SK-N-SH treated with all-trans-retinoic acid at 6 μM for 48 hours (cell line): Measurements from ENCODE around the gene SRGN.

ENCODE experiments used
- ATAC-seq: fragments of 200-7000 bp; cut with Tn5 transposase; 3 replicates; pipeline ENCODE4 v1.9.1; 2020; ENCODE audit warnings: mild to moderate bottlenecking, moderate library complexity
- ARNTL ChIP-seq: fragments of 450-650 bp; formaldehyde crosslinking; IDR thresholded peaks from 2 replicates; pipeline ENCODE4 v1.5.0; 2020; ENCODE audit warnings: low read depth, mild to moderate bottlenecking, moderate library complexity, borderline replicate concordance
- BACH2 ChIP-seq: fragments of 250-450 bp; sonication (Bioruptor Pico); IDR thresholded peaks from 2 replicates; pipeline ENCODE4 v1.9.0; 2021; ENCODE audit warnings: mild to moderate bottlenecking, borderline replicate concordance
- CREB5 ChIP-seq: fragments of 250-450 bp; sonication (Bioruptor Pico); IDR thresholded peaks from 2 replicates; pipeline ENCODE4 v1.5.1; 2020; ENCODE audit warnings: low read depth, mild to moderate bottlenecking, moderate library complexity
- CSDC2 ChIP-seq: fragments of 250-450 bp; sonication (Bioruptor Pico); IDR thresholded peaks from 2 replicates; pipeline ENCODE4 v1.5.0; 2020; ENCODE audit warnings: mild to moderate bottlenecking, moderate library complexity
- ESRRG ChIP-seq: fragments of 250-450 bp; sonication (Bioruptor Pico); IDR thresholded peaks from 2 replicates; pipeline ENCODE4 v1.6.1; 2021; ENCODE audit warnings: mild to moderate bottlenecking
- GLIS3 ChIP-seq: fragments of 250-450 bp; sonication (Bioruptor Pico); IDR thresholded peaks from 2 replicates; pipeline ENCODE4 v1.5.0; 2020; ENCODE audit warnings: mild to moderate bottlenecking, moderate library complexity
- ISL1 ChIP-seq: fragments of 250-450 bp; sonication (Bioruptor Pico); IDR thresholded peaks from 2 replicates; pipeline ENCODE4 v2.1.2; 2022; ENCODE audit warnings: mild to moderate bottlenecking, moderate library complexity
- PATZ1 ChIP-seq: fragments of 250-450 bp; sonication (Bioruptor Pico); IDR thresholded peaks from 2 replicates; pipeline ENCODE4 v1.8.0; 2020; ENCODE audit warnings: mild to moderate bottlenecking, moderate library complexity, borderline replicate concordance
- PPARA ChIP-seq: fragments of 250-450 bp; sonication (Bioruptor Pico); IDR thresholded peaks from 2 replicates; pipeline ENCODE4 v1.5.0; 2020; ENCODE audit warnings: mild to moderate bottlenecking, borderline replicate concordance
- SNAI2 ChIP-seq: fragments of 250-450 bp; sonication (Bioruptor Pico); IDR thresholded peaks from 2 replicates; pipeline ENCODE4 v1.5.0; 2020; ENCODE audit warnings: mild to moderate bottlenecking, moderate library complexity
- TCF4 ChIP-seq: fragments of 250-450 bp; sonication (Bioruptor Pico); IDR thresholded peaks from 2 replicates; pipeline ENCODE4 v1.8.0; 2021; ENCODE audit warnings: mild to moderate bottlenecking, moderate library complexity, borderline replicate concordance
- TSHZ2 ChIP-seq: fragments of 250-450 bp; sonication (Bioruptor Pico); IDR thresholded peaks from 2 replicates; pipeline ENCODE4 v1.5.0; 2020; ENCODE audit warnings: mild to moderate bottlenecking, moderate library complexity
- ZC3H10 ChIP-seq: fragments of 250-450 bp; sonication (Bioruptor Pico); IDR thresholded peaks from 2 replicates; pipeline ENCODE4 v1.5.1; 2021; ENCODE audit warnings: mild to moderate bottlenecking, moderate library complexity
- ZFP3 ChIP-seq: fragments of 250-450 bp; sonication (Bioruptor Pico); IDR thresholded peaks from 2 replicates; pipeline ENCODE4 v1.5.0; 2020; ENCODE audit warnings: mild to moderate bottlenecking, moderate library complexity
- ZNF565 ChIP-seq: fragments of 450-650 bp; formaldehyde crosslinking; conservative IDR thresholded peaks from 2 replicates; pipeline ENCODE4 v1.5.0; 2020; ENCODE audit warnings: low read depth, mild to moderate bottlenecking, moderate library complexity
- ZNF70 ChIP-seq: fragments of 450-650 bp; formaldehyde crosslinking; IDR thresholded peaks from 2 replicates; pipeline ENCODE4 v1.5.0; 2020; ENCODE audit warnings: mild to moderate bottlenecking, moderate library complexity
- TF ChIP-seq, protein P1 (sequence below): fragments of 250-450 bp; sonication (Bioruptor Pico); IDR thresholded peaks from 2 replicates; pipeline ENCODE4 v1.8.0; 2021; ENCODE audit warnings: low read depth, mild to moderate bottlenecking, moderate library complexity, borderline replicate concordance
- TF ChIP-seq, protein P2 (sequence below): fragments of 250-450 bp; sonication (Bioruptor Pico); IDR thresholded peaks from 2 replicates; pipeline ENCODE4 v1.5.1; 2021; ENCODE audit warnings: mild to moderate bottlenecking, moderate library complexity

Gene SRGN

DNA sequence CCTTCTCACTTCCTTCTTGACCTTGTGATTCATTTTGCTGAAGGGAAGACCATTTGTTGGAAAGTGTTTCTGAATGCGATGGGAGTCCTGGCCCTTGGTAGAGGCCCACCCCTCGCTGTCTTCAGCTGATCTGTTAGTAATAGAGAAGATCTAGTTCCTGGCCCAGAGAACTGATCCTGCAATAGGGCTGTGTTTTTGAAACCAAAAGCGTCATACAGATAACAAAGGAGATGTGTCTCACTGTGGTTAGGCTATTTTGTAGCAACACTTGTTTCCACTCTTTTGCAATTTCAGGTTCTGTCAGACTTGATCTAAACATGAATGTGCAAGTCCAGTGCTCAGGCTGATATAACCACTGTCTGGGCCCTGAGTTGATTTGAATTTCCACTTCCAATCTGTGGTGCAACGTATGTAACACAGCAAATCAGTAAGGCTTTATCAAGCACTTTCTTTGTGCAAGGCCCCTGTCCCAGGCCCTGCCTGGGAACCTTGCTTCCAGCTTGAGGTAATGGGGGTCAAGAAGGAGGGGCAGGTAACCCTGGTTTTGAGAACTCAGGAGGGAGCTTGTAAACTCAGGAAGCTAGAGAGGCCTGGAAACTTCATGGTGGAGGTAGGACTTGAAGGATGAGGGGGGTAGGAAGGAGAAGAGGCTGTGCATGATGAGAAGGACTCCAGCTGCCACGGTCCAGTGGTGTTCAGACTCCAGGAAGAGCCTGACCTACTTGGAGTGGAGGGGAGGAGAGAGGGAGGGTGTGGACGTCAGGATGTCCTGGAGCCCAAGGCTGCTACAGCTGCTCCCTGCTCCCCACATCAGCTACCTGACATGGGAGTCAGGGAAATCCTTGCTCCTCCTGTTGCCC lies 42.2 kb upstream of the SRGN start:
- no peak for ATAC-seq
- no peak for TF ChIP-seq SNAI2 (CRISPR knock-in tag)
- no peak for TF ChIP-seq TCF4
- no peak for TF ChIP-seq BACH2
- TF ChIP-seq ESRRG (CRISPR knock-in tag): no peak
- TF ChIP-seq PPARA: no peak
- TF ChIP-seq CSDC2 (CRISPR knock-in tag): no peak
- no peak for TF ChIP-seq ZNF565 (CRISPR knock-in tag)
- TF ChIP-seq ISL1 (CRISPR knock-in tag): no peak
- no peak for TF ChIP-seq GLIS3 (CRISPR knock-in tag)
- TF ChIP-seq, all 23 proteins: peak for 0

DNA sequence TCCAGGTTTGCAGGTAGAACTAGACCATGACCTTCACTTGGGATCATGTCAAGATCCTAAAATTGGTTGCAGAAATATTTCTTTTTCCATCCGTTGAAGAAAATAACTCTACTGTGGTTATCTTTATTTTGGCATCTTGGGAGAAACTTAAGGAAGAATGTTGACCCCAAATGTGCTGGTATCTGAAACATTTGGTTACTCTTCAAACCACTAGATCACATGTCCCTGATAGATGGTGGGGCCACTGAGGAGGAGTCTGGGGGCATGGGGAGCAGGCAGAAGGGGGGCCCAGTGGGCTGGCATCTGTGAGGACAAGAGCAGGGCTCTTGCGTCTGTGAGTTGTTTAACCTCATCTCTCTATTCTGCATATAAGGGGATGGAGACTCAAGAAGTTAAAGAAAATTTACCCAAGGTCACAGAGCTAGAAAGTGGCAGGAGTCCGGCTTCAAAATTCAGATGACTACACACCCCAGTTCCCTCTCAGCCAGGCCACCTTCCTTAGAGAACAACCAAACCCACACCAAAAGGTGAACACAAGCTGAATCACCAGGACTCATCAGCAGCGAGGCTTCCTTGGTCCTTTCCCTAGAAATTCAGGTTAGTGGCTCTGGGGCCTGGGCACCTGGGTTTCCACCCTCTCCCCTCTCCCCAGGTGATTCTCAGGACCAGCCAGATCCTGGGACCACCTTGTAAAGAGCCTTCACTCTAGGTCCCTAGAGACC lies 40.6 kb upstream of the SRGN start:
- TF ChIP-seq CSDC2 (CRISPR knock-in tag) (no peak), ZNF565 (CRISPR knock-in tag) (no peak), ESRRG (CRISPR knock-in tag) (no peak), SNAI2 (CRISPR knock-in tag) (no peak), ZFP3 (CRISPR knock-in tag) (no peak), ZNF70 (no peak), PATZ1 (CRISPR knock-in tag) (no peak), CREB5 (CRISPR knock-in tag) (no peak), ISL1 (CRISPR knock-in tag) (no peak), TSHZ2 (no peak), GLIS3 (CRISPR knock-in tag) (no peak), TCF4 (no peak), PPARA (no peak)
- TF ChIP-seq, protein P1, sequence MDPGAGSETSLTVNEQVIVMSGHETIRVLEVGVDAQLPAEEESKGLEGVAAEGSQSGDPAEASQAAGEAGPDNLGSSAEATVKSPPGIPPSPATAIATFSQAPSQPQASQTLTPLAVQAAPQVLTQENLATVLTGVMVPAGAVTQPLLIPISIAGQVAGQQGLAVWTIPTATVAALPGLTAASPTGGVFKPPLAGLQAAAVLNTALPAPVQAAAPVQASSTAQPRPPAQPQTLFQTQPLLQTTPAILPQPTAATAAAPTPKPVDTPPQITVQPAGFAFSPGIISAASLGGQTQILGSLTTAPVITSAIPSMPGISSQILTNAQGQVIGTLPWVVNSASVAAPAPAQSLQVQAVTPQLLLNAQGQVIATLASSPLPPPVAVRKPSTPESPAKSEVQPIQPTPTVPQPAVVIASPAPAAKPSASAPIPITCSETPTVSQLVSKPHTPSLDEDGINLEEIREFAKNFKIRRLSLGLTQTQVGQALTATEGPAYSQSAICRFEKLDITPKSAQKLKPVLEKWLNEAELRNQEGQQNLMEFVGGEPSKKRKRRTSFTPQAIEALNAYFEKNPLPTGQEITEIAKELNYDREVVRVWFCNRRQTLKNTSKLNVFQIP (CRISPR knock-in tag): no peak
- TF ChIP-seq, protein P2, sequence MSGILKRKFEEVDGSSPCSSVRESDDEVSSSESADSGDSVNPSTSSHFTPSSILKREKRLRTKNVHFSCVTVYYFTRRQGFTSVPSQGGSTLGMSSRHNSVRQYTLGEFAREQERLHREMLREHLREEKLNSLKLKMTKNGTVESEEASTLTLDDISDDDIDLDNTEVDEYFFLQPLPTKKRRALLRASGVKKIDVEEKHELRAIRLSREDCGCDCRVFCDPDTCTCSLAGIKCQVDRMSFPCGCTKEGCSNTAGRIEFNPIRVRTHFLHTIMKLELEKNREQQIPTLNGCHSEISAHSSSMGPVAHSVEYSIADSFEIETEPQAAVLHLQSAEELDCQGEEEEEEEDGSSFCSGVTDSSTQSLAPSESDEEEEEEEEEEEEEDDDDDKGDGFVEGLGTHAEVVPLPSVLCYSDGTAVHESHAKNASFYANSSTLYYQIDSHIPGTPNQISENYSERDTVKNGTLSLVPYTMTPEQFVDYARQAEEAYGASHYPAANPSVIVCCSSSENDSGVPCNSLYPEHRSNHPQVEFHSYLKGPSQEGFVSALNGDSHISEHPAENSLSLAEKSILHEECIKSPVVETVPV (CRISPR knock-in tag): no peak
- TF ChIP-seq, all 23 proteins: peak for 0
- ATAC-seq: no peak

GRCh38 chr10:69048103-69048502 lies 39.8 kb upstream of the SRGN start:
- TF ChIP-seq ESRRG (CRISPR knock-in tag) (no peak), ARNTL (CRISPR knock-in tag) (no peak), ZC3H10 (CRISPR knock-in tag) (no peak), SNAI2 (CRISPR knock-in tag) (no peak), ZNF70 (no peak)
- TF ChIP-seq, protein P2 (CRISPR knock-in tag): no peak
- TF ChIP-seq, protein P1 (CRISPR knock-in tag): no peak
- ATAC-seq: no peak
